Prostate gland (tissue), 2 donors: Measurements from ENCODE around the gene SLC9A7.

Experiments
- POLR2A ChIP-seq: fragments of 450-650 bp; IDR thresholded peaks from one replicate; pipeline ENCODE4 v1.6.1; 2016; ENCODE audit warnings: antibody characterized with exemption, mild to moderate bottlenecking
- POLR2AphosphoS5 ChIP-seq: sonication (generic); formaldehyde crosslinking; IDR thresholded peaks from one replicate; pipeline ENCODE4 v1.6.1; 2017; ENCODE audit warnings: antibody characterized with exemption
- TF ChIP-seq, protein P1 (sequence below), 4 experiments: fragments of 200-600 bp in 2 of 4; fragments of 450-650 bp in 2 of 4; sonication (generic) in 2 of 4; IDR thresholded peaks; 1 replicate in 3 of 4; 2 replicates in 1 of 4; pipeline ENCODE4 v1.5.1; 2016 to 2019; ENCODE audit warnings: antibody characterized with exemption in 4 of 4, mild to moderate bottlenecking in 2 of 4, moderate library complexity in 2 of 4

- TF ChIP-seq, protein P1, sequence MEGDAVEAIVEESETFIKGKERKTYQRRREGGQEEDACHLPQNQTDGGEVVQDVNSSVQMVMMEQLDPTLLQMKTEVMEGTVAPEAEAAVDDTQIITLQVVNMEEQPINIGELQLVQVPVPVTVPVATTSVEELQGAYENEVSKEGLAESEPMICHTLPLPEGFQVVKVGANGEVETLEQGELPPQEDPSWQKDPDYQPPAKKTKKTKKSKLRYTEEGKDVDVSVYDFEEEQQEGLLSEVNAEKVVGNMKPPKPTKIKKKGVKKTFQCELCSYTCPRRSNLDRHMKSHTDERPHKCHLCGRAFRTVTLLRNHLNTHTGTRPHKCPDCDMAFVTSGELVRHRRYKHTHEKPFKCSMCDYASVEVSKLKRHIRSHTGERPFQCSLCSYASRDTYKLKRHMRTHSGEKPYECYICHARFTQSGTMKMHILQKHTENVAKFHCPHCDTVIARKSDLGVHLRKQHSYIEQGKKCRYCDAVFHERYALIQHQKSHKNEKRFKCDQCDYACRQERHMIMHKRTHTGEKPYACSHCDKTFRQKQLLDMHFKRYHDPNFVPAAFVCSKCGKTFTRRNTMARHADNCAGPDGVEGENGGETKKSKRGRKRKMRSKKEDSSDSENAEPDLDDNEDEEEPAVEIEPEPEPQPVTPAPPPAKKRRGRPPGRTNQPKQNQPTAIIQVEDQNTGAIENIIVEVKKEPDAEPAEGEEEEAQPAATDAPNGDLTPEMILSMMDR (IDR thresholded peaks at IDR 0.05), result no peak
- TF ChIP-seq POLR2A (no peak), POLR2AphosphoS5 (peak; percentile 83)
Measured at GRCh38 chrX:46727441-46727840, 31.5 kb downstream of the SLC9A7 start.
